Activated CD4-positive, CD25-positive, alpha-beta regulatory T cell (primary cell): ENCODE data around the gene PUDP.
"Not testable (repeated sequence)": the region's sequence is repeated elsewhere in the genome, so short reads cannot be mapped to it uniquely, and the experiment has no call there.

Experiments
- DNase-seq, 4 experiments: peaks; one replicate each; lab custom pipeline; 2025; lab: John Stamatoyannopoulos, UW

The PUDP gene

GRCh38 chrX:7026365-7026764, 121.6 kb downstream of the PUDP start:
- not testable (repeated sequence) for DNase-seq

GRCh38 chrX:7025471-7025870, 122.5 kb downstream of the PUDP start:
- DNase-seq: no peak

GRCh38 chrX:7024850-7025249, 123.1 kb downstream of the PUDP start:
- DNase-seq: no peak

- not testable (repeated sequence) for DNase-seq
Observed at GRCh38 chrX:7022996-7023395, 125.0 kb downstream of the PUDP start.

GRCh38 chrX:7021991-7022390, 126.0 kb downstream of the PUDP start:
- DNase-seq: no peak

GRCh38 chrX:7019555-7019954, 128.4 kb downstream of the PUDP start:
- DNase-seq: no peak

GRCh38 chrX:7012262-7012834, 135.6 kb downstream of the PUDP start:
- DNase-seq: not testable (repeated sequence)

GRCh38 chrX:7010897-7011296, 137.1 kb downstream of the PUDP start:
- DNase-seq: not testable (repeated sequence)

- not testable (repeated sequence) for DNase-seq
Observed at GRCh38 chrX:7007328-7007727, 140.6 kb downstream of the PUDP start.
